Coronary artery (tissue), 2 donors: Measurements from ENCODE around the gene ABCG1.

ENCODE experiments used
- DNase-seq: peaks from one replicate; pipeline ENCODE4 v3.0.0-alpha.2; 2017; ENCODE audit warnings: low spot score
- H3K27ac ChIP-seq, 2 donors: fragments of 200-600 bp; sonication (generic); one replicate each; pipeline ENCODE4 v1.5.1; 2016 to 2019
- H3K4me3 ChIP-seq: fragments of 200-600 bp; sonication (generic); 2 replicates; pipeline ENCODE4 v1.5.1; 2016; ENCODE audit warnings: mild to moderate bottlenecking, moderate library complexity
- TF ChIP-seq, protein P1 (sequence below): fragments of 200-600 bp; sonication (generic); IDR thresholded peaks from one replicate; pipeline ENCODE4 v1.5.1; 2019; ENCODE audit warnings: antibody characterized with exemption

The ABCG1 gene

DNA sequence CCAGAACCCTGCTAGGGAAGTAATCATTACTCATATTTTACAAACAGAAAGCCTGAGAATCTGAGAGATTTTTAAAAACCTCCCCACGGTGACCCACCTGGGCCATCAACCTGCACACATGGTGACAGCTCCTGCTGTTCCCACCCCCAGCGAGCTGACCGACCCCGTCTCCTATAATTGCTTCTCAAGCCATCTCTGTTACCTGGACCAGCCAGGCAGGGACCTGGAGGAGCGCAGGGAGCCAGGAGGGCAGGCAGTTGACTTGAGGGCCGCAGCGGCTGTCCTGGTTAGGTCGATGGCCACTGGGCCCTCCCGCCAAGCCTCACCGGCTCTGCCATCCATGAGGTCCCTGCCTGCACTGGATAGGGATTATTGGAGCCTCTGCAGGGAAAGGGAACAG is 124.2 kb downstream of the ABCG1 start:
- peak; percentile 40 for DNase-seq
- Histone ChIP-seq H3K4me3 (no peak overlapping the region), H3K27ac (no peak overlapping the region)
- TF ChIP-seq, protein P1, sequence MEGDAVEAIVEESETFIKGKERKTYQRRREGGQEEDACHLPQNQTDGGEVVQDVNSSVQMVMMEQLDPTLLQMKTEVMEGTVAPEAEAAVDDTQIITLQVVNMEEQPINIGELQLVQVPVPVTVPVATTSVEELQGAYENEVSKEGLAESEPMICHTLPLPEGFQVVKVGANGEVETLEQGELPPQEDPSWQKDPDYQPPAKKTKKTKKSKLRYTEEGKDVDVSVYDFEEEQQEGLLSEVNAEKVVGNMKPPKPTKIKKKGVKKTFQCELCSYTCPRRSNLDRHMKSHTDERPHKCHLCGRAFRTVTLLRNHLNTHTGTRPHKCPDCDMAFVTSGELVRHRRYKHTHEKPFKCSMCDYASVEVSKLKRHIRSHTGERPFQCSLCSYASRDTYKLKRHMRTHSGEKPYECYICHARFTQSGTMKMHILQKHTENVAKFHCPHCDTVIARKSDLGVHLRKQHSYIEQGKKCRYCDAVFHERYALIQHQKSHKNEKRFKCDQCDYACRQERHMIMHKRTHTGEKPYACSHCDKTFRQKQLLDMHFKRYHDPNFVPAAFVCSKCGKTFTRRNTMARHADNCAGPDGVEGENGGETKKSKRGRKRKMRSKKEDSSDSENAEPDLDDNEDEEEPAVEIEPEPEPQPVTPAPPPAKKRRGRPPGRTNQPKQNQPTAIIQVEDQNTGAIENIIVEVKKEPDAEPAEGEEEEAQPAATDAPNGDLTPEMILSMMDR: no peak

DNA sequence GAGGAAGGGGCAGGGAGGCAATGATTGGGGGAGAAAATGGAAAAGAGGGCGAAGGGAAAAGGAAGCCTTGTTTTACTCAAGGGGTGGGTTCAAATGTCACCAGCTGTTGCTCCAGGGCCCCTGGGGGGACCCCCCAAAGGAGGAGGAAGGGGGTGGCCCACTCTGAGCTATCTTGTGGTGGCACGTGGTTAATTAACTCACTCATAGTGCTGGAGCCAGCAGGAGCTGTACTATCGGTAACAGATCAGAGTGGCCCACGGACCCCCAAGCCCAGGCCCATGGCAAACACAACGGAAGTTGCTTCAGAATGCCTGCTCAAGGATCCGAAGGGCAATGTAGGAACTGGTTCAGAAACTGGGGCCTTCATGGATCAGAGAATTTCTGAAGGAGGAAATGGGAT is 124.6 kb downstream of the ABCG1 start:
- H3K4me3 ChIP-seq: no peak overlapping the region
- no peak overlapping the region for H3K27ac ChIP-seq
- DNase-seq: peak; percentile 17
- TF ChIP-seq, protein P1: no peak

DNA sequence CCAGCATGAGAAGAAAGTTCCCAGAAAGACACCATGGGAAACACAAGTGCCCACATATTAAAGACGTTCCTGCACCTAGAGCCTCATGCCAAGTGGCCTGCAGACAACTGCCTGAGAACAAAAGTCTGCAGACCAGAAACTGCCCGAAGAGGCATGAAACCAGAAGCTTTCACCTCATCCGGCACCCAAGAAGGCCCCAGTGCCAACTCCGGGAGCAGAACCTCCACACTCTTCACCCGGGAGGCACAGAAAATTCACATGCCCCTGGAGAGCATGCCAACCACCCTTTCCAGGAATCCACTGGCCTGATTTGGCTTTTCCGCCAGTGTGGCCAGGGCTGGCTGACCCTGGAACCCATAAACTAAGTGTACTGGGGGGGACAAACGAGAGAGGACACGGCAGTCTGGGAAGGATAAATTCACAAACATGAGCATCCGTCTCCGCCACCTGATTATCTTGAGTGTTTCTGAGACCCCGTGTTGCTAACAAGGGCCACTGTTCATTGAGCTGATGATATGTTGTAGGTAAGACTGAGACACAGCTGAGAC is 125.1 kb downstream of the ABCG1 start:
- DNase-seq: peak; percentile 53
- TF ChIP-seq, protein P1: no peak
- Histone ChIP-seq H3K4me3 (no peak overlapping the region), H3K27ac (no peak overlapping the region)

DNA sequence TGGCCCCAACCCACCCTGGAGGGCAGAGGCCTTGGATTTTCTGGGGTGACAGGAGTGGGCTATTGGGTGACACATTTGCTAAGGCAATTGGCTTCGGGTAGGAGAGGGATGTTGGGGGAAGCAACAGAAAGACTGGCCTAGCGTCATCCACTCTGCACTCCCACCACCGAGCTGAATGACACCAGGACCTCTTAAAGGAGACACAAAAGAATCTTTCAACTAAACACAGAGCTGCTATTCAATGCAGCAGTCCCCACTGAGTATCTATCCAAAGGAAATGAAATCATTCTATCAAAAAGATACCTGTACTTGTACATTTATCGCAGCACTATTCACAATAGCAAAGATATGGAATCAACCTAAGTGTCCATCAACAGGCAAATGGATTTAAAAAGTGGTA is 125.7 kb downstream of the ABCG1 start:
- TF ChIP-seq, protein P1: no peak
- Histone ChIP-seq H3K4me3 (no peak overlapping the region), H3K27ac (no peak overlapping the region)
- DNase-seq: no peak

DNA sequence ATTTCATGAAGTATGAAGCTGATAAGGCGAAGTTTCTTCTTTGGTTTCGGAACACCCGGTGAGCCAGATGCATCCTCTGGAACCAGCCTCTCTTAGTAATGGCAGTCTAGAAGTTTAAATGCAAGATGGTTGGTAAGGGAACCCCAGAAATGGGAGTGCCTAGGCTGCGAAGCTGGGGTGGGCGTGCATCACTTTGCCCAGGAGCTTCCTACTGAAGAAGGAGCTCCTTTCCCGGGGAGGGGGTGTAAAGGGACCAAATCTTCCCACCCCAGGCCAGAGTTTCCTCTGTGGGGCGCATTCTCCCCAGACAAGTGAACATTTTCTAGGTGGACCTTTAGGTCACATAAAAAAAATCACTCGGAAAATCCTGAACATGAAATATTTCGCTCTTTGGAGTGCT is 127.5 kb downstream of the ABCG1 start:
- TF ChIP-seq, protein P1: no peak
- Histone ChIP-seq H3K4me3 (no peak overlapping the region), H3K27ac (no peak overlapping the region)
- DNase-seq: peak; percentile 22
